ENCODE results near the gene ZSCAN5A. TPM values are rescaled to one million over a fixed set of nuclear protein-coding genes. Genes with fewer than 3 reads are reported as not detected.

The ZSCAN5A gene
- total and polyA plus RNA-seq, 5 donors from 2014 or later, result 3.5 to 7.9 (median 6.4) TPM

GRCh38 chr19:56321989-56322440, 7.4 kb upstream of the ZSCAN5A start:
- DNase-seq, result no peak
- no peak for ATAC-seq (ENCODE audit: low read depth in 2 of 2)

GRCh38 chr19:56321254-56321988, 6.8 kb upstream of the ZSCAN5A start:
- Histone ChIP-seq H3K4me3 (ENCODE audit: low read depth, low read length) (no peak overlapping the region), H3K4me1 (ENCODE audit: control insufficient read depth, insufficient read depth, low read length, poor library complexity, severe bottlenecking) (no peaks in the 10 kb centered on the region), H3K36me3 (ENCODE audit: control insufficient read depth, insufficient read depth, low read length) (no peaks in the 10 kb centered on the region), H3K9me3 (ENCODE audit: control insufficient read depth in 2 of 2, low read length in 2 of 2) (no peaks in the 10 kb centered on the region), H3K27ac (ENCODE audit: insufficient read depth, low read length, poor library complexity, severe bottlenecking) (no peak overlapping the region), H3K27me3 (ENCODE audit: control insufficient read depth, insufficient read depth, low read length) (no peaks in the 10 kb centered on the region)
- Mint-ChIP-seq H3K27ac (no peak overlapping the region), H3K27me3 (peaks cover 4% of the 10 kb centered on the region), H3K4me3 (peak overlapping the region in 1 of 4 donors; percentile 1), H3K4me1 (peaks cover 0 to 2% (median 0%) of the 10 kb centered on the region in 4 donors), H3K9me3 (peaks cover 0 to 4% (median 0%) of the 10 kb centered on the region in 7 donors), H3K36me3 (no peaks in the 10 kb centered on the region)
- no peak for DNase-seq
- no peak for ATAC-seq (ENCODE audit: low read depth in 2 of 2)

More at GRCh38 chr19:56321989-56322440, 7.4 kb upstream of the ZSCAN5A start:
- Histone ChIP-seq H3K9me3 (ENCODE audit: control insufficient read depth in 2 of 2, low read length in 2 of 2) (no peaks in the 10 kb centered on the region), H3K27ac (ENCODE audit: insufficient read depth, low read length, poor library complexity, severe bottlenecking) (no peak overlapping the region), H3K27me3 (ENCODE audit: control insufficient read depth, insufficient read depth, low read length) (no peaks in the 10 kb centered on the region), H3K4me1 (ENCODE audit: control insufficient read depth, insufficient read depth, low read length, poor library complexity, severe bottlenecking) (no peaks in the 10 kb centered on the region), H3K4me3 (ENCODE audit: low read depth, low read length) (no peak overlapping the region), H3K36me3 (ENCODE audit: control insufficient read depth, insufficient read depth, low read length) (no peaks in the 10 kb centered on the region)
- Mint-ChIP-seq H3K9me3 (peaks cover 0 to 4% (median 0%) of the 10 kb centered on the region in 7 donors), H3K36me3 (no peaks in the 10 kb centered on the region), H3K27ac (no peak overlapping the region), H3K4me1 (peaks cover 0 to 2% (median 0%) of the 10 kb centered on the region in 4 donors), H3K4me3 (peak overlapping the region in 1 of 4 donors; percentile 1), H3K27me3 (peaks cover 4% of the 10 kb centered on the region)

- H3K36me3 Mint-ChIP-seq, result no peaks in the 10 kb centered on the region
- peak overlapping the region in 1 of 3 donors; percentile 44 for H3K27ac Mint-ChIP-seq
- H3K9me3 Mint-ChIP-seq, result peaks cover 0 to 4% (median 0%) of the 10 kb centered on the region in 7 donors
- Histone ChIP-seq H3K4me3 (ENCODE audit: low read depth, low read length) (no peak overlapping the region), H3K4me1 (ENCODE audit: control insufficient read depth, insufficient read depth, low read length, poor library complexity, severe bottlenecking) (peaks cover 6% of the 10 kb centered on the region), H3K27me3 (ENCODE audit: control insufficient read depth, insufficient read depth, low read length) (no peaks in the 10 kb centered on the region), H3K27ac (ENCODE audit: insufficient read depth, low read length, poor library complexity, severe bottlenecking) (no peak overlapping the region), H3K36me3 (ENCODE audit: control insufficient read depth, insufficient read depth, low read length) (no peaks in the 10 kb centered on the region), H3K9me3 (ENCODE audit: control insufficient read depth in 2 of 2, low read length in 2 of 2) (no peaks in the 10 kb centered on the region)
- H3K27me3 Mint-ChIP-seq, result no peaks in the 10 kb centered on the region
- no peak for ATAC-seq (ENCODE audit: low read depth in 2 of 2)
- H3K4me1 Mint-ChIP-seq, result peaks cover 0 to 9% (median 1%) of the 10 kb centered on the region in 4 donors
- H3K4me3 Mint-ChIP-seq, result peak overlapping the region in 2 of 4 donors; percentile 29 to 52
- no peak for DNase-seq
Observed at GRCh38 chr19:56319991-56320390, 5.4 kb upstream of the ZSCAN5A start.

- H3K9me3 ChIP-seq (ENCODE audit: control insufficient read depth in 2 of 2, low read length in 2 of 2), result no peaks in the 10 kb centered on the region
- DNase-seq (no peak), ATAC-seq (ENCODE audit: low read depth in 2 of 2) (no peak)
- no peaks in the 10 kb centered on the region for H3K27me3 ChIP-seq (ENCODE audit: control insufficient read depth, insufficient read depth, low read length)
- peaks cover 13% of the 10 kb centered on the region for H3K4me1 ChIP-seq (ENCODE audit: control insufficient read depth, insufficient read depth, low read length, poor library complexity, severe bottlenecking)
- H3K27me3 Mint-ChIP-seq, result no peaks in the 10 kb centered on the region
- H3K27ac ChIP-seq (ENCODE audit: insufficient read depth, low read length, poor library complexity, severe bottlenecking), result no peak overlapping the region
- H3K4me3 Mint-ChIP-seq, result peak overlapping the region in 1 of 4 donors; percentile 62
- H3K36me3 Mint-ChIP-seq, result no peaks in the 10 kb centered on the region
- H3K27ac Mint-ChIP-seq, result peak overlapping the region in 1 of 3 donors; percentile 29
- no peak overlapping the region for H3K4me3 ChIP-seq (ENCODE audit: low read depth, low read length)
- H3K36me3 ChIP-seq (ENCODE audit: control insufficient read depth, insufficient read depth, low read length), result no peaks in the 10 kb centered on the region
- H3K9me3 Mint-ChIP-seq, result no peaks in the 10 kb centered on the region
- H3K4me1 Mint-ChIP-seq, result peaks cover 0 to 22% (median 9%) of the 10 kb centered on the region in 4 donors
Observed at GRCh38 chr19:56317749-56318148, 3.1 kb upstream of the ZSCAN5A start.

- peak overlapping the region in 1 of 3 donors; percentile 96 for H3K27ac Mint-ChIP-seq
- no peaks in the 10 kb centered on the region for H3K27me3 Mint-ChIP-seq
- no peak for ATAC-seq (ENCODE audit: low read depth in 2 of 2)
- Histone ChIP-seq H3K27ac (ENCODE audit: insufficient read depth, low read length, poor library complexity, severe bottlenecking) (no peak overlapping the region), H3K36me3 (ENCODE audit: control insufficient read depth, insufficient read depth, low read length) (no peaks in the 10 kb centered on the region), H3K9me3 (ENCODE audit: control insufficient read depth in 2 of 2, low read length in 2 of 2) (no peaks in the 10 kb centered on the region), H3K27me3 (ENCODE audit: control insufficient read depth, insufficient read depth, low read length) (no peaks in the 10 kb centered on the region), H3K4me1 (ENCODE audit: control insufficient read depth, insufficient read depth, low read length, poor library complexity, severe bottlenecking) (peaks cover 13% of the 10 kb centered on the region), H3K4me3 (ENCODE audit: low read depth, low read length) (no peak overlapping the region)
- peaks cover 0 to 23% (median 9%) of the 10 kb centered on the region in 4 donors for H3K4me1 Mint-ChIP-seq
- peak overlapping the region in 2 of 4 donors; percentile 39 to 88 for H3K4me3 Mint-ChIP-seq
- no peak for DNase-seq
- H3K9me3 Mint-ChIP-seq, result peaks cover 0 to 2% (median 0%) of the 10 kb centered on the region in 7 donors
- H3K36me3 Mint-ChIP-seq, result peaks cover 1% of the 10 kb centered on the region
Observed at GRCh38 chr19:56316728-56317127, 2.1 kb upstream of the ZSCAN5A start.

- peak overlapping the region; percentile 96 for H3K4me3 ChIP-seq (ENCODE audit: low read depth, low read length)
- H3K4me3 Mint-ChIP-seq, result peak overlapping the region; percentile 88 to 94 (median 91)
- H3K27ac ChIP-seq (ENCODE audit: insufficient read depth, low read length, poor library complexity, severe bottlenecking), result peak overlapping the region; percentile 99
- H3K9me3 ChIP-seq (ENCODE audit: control insufficient read depth in 2 of 2, low read length in 2 of 2), result no peaks in the 10 kb centered on the region
- peaks cover 10% of the 10 kb centered on the region for H3K36me3 Mint-ChIP-seq
- H3K36me3 ChIP-seq (ENCODE audit: control insufficient read depth, insufficient read depth, low read length), result no peaks in the 10 kb centered on the region
- H3K27me3 Mint-ChIP-seq, result no peaks in the 10 kb centered on the region
- peaks cover 0 to 25% (median 9%) of the 10 kb centered on the region in 4 donors for H3K4me1 Mint-ChIP-seq
- DNase-seq (peak; percentile 87 to 97 (median 95)), ATAC-seq (ENCODE audit: low read depth in 2 of 2) (peak; percentile 84)
- no peaks in the 10 kb centered on the region for H3K27me3 ChIP-seq (ENCODE audit: control insufficient read depth, insufficient read depth, low read length)
- H3K4me1 ChIP-seq (ENCODE audit: control insufficient read depth, insufficient read depth, low read length, poor library complexity, severe bottlenecking), result peaks cover 13% of the 10 kb centered on the region
- peaks cover 0 to 2% (median 0%) of the 10 kb centered on the region in 7 donors for H3K9me3 Mint-ChIP-seq
- peak overlapping the region; percentile 96 to 100 (median 97) for H3K27ac Mint-ChIP-seq
Observed at GRCh38 chr19:56315077-56315828, 614 bp upstream of the ZSCAN5A start.

GRCh38 chr19:56314018-56314380, 640 bp downstream of the ZSCAN5A start:
- peak overlapping the region; percentile 88 to 94 (median 91) for H3K4me3 Mint-ChIP-seq
- H3K36me3 Mint-ChIP-seq, result peaks cover 11% of the 10 kb centered on the region
- DNase-seq, result no peak

More at GRCh38 chr19:56314018-56314380, 640 bp downstream of the ZSCAN5A start:
- H3K36me3 ChIP-seq (ENCODE audit: control insufficient read depth, insufficient read depth, low read length), result no peaks in the 10 kb centered on the region
- no peaks in the 10 kb centered on the region for H3K27me3 Mint-ChIP-seq
- peak overlapping the region; percentile 96 to 100 (median 97) for H3K27ac Mint-ChIP-seq
- peak overlapping the region; percentile 96 for H3K4me3 ChIP-seq (ENCODE audit: low read depth, low read length)
- ATAC-seq (ENCODE audit: low read depth in 2 of 2), result no peak
- peaks cover 13% of the 10 kb centered on the region for H3K4me1 ChIP-seq (ENCODE audit: control insufficient read depth, insufficient read depth, low read length, poor library complexity, severe bottlenecking)
- peak overlapping the region; percentile 99 for H3K27ac ChIP-seq (ENCODE audit: insufficient read depth, low read length, poor library complexity, severe bottlenecking)
- H3K4me1 Mint-ChIP-seq, result peaks cover 0 to 27% (median 9%) of the 10 kb centered on the region in 4 donors
- no peaks in the 10 kb centered on the region for H3K9me3 ChIP-seq (ENCODE audit: control insufficient read depth in 2 of 2, low read length in 2 of 2)
- H3K27me3 ChIP-seq (ENCODE audit: control insufficient read depth, insufficient read depth, low read length), result no peaks in the 10 kb centered on the region
- peaks cover 0 to 2% (median 0%) of the 10 kb centered on the region in 7 donors for H3K9me3 Mint-ChIP-seq
